Activated CD8-positive, alpha-beta memory T cell treated with anti-CD3 and anti-CD28 coated beads, Interleukin-2, amount 50 U/mL, for 4 hours (primary cell): Measurements from ENCODE around the gene IL20.
A peak's percentile ranks its signal among the peaks of the same experiment; 100 is the strongest.

Source experiments
- DNase-seq: peaks from one replicate; pipeline ENCODE4 v3.0.0-alpha.2; 2020

IL20 gene

GRCh38 chr1:206905295-206906164 is 40.1 kb downstream of the IL20 start:
- peak; percentile 44 for DNase-seq

GRCh38 chr1:206907304-206907991 is 42.0 kb downstream of the IL20 start:
- DNase-seq: no peak

- DNase-seq: no peak
Measured at GRCh38 chr1:206908038-206908437, 42.6 kb downstream of the IL20 start.

- peak; percentile 52 for DNase-seq
Measured at GRCh38 chr1:206909161-206909882, 43.9 kb downstream of the IL20 start.

- DNase-seq: no peak
Measured at GRCh38 chr1:206909883-206910318, 44.5 kb downstream of the IL20 start.

GRCh38 chr1:206911064-206911663 is 45.7 kb downstream of the IL20 start:
- DNase-seq: no peak

GRCh38 chr1:206912445-206913095 is 47.1 kb downstream of the IL20 start:
- DNase-seq: peak; percentile 51

GRCh38 chr1:206913766-206914537 is 48.5 kb downstream of the IL20 start:
- DNase-seq: no peak

GRCh38 chr1:206915030-206915735 is 49.8 kb downstream of the IL20 start:
- DNase-seq: no peak

- DNase-seq: no peak
Measured at GRCh38 chr1:206916000-206916709, 50.7 kb downstream of the IL20 start.

- no peak for DNase-seq
Measured at GRCh38 chr1:206918076-206918475, 52.7 kb downstream of the IL20 start.
